Muscle layer of duodenum (tissue), 2 donors: ENCODE data around the gene CACHD1.
"Not testable (repeated sequence)": the region's sequence is repeated elsewhere in the genome, so short reads cannot be mapped to it uniquely, and the experiment has no call there.

ENCODE experiments used
- H3K27ac ChIP-seq: one replicate; pipeline ENCODE4 v1.7.0; 2013; ENCODE audit warnings: mild to moderate bottlenecking, low read length
- H3K27me3 ChIP-seq: one replicate; pipeline ENCODE4 v1.7.0; 2013; ENCODE audit warnings: low read depth, mild to moderate bottlenecking, control low read depth, low read length
- H3K36me3 ChIP-seq, 2 donors: one replicate each; pipeline ENCODE4 v1.7.0; 2013; ENCODE audit warnings: low read length in 2 of 2, control low read depth in 1 of 2, mild to moderate bottlenecking in 1 of 2; ENCODE audit not compliant: insufficient read depth in 2 of 2, control insufficient read depth in 1 of 2
- H3K4me1 ChIP-seq, 2 donors: one replicate each; pipeline ENCODE4 v1.7.0; 2013; ENCODE audit warnings: low read length in 2 of 2, mild to moderate bottlenecking in 2 of 2, control low read depth in 1 of 2, moderate library complexity in 1 of 2; ENCODE audit not compliant: insufficient read depth in 2 of 2, control insufficient read depth in 1 of 2
- H3K4me3 ChIP-seq, 2 donors: one replicate each; pipeline ENCODE4 v1.7.0; 2013; ENCODE audit warnings: low read length in 2 of 2, low read depth in 1 of 2, mild to moderate bottlenecking in 1 of 2
- H3K9me3 ChIP-seq, 2 donors: one replicate each; pipeline ENCODE4 v1.7.0; 2013; ENCODE audit warnings: low read length in 2 of 2, control low read depth in 1 of 2, mild to moderate bottlenecking in 1 of 2; ENCODE audit not compliant: control insufficient read depth in 1 of 2
- donor health status: healthy.

CACHD1 gene

DNA sequence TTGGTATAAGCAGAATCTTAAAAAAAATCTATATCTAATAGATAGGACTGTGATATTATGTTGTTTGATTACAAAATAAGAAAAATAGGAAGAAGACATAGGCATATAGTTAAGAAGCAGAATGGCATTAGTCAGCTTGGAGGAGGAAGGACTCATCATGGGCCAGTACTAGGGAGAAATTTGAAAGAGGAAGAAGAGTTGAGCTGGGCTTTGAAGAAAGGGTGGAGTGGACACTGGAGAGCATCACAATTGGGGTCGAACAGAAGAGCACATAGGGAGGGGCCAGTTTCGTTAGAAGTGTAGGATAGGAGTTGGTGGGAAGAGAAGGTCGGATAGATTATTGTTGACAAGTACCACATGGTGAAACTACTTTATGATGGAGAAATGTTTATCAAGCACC lies 129.3 kb downstream of the CACHD1 start:
- H3K4me1 ChIP-seq, result no peaks in the 10 kb centered on the region
- H3K9me3 ChIP-seq, result no peaks in the 10 kb centered on the region
- H3K27ac ChIP-seq, result no peak overlapping the region
- no peak overlapping the region for H3K4me3 ChIP-seq
- no peaks in the 10 kb centered on the region for H3K27me3 ChIP-seq
- H3K36me3 ChIP-seq, result no peaks in the 10 kb centered on the region

DNA sequence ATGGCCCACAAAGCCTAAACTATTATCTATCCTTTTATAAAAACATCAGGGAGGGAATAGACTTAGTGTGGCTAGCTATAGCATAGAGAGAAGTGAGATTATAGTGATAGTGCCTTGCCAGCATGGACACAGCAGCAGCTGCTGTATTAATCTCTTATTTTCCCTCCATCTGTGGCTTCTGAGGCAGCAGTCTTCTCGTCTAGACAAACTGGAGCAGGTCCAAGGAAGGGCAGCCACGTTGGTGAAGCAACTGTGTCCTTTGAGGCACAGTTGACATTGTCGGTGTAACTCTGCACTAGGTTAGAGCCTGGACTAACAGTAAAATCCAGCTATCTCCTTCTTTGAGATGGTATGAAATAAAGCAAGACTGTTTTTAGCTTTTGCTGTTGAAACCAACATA lies 131.3 kb downstream of the CACHD1 start:
- Histone ChIP-seq H3K9me3 (no peaks in the 10 kb centered on the region), H3K27ac (no peak overlapping the region), H3K4me3 (no peak overlapping the region), H3K36me3 (no peaks in the 10 kb centered on the region), H3K27me3 (no peaks in the 10 kb centered on the region), H3K4me1 (no peaks in the 10 kb centered on the region)

DNA sequence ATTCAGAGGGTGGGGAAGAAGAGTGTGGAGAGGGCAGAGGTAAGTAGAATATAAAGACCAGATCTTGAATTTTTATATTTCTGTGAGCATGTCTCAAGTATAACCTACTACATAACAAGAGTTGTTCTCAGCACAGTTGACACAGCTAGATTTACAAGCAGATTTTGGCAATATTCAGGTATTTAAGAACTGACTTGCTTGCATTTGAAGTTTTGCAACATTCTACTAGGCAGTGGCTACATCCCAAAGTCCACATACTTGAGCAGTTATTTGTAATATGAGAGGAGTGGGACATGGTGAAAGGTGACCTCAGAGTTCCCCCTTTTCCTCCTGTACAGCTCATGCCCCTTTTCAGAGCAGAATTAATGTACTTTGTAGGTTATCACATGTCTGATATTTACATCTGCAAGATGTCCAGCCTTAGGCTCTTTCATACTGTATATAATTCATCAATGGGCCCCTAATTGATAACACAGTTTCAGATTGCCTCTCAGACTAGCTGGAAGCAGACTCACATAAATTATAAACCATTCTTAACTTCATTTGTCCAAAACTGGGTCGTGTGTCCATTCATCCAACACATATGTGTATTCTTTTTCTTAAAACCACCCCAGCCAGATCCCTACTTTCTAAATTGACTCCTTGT lies 138.2 kb downstream of the CACHD1 start:
- Histone ChIP-seq H3K4me3 (no peak overlapping the region), H3K27me3 (no peaks in the 10 kb centered on the region), H3K9me3 (peaks cover 0 to 7% of the 10 kb centered on the region in 2 donors), H3K4me1 (no peaks in the 10 kb centered on the region), H3K27ac (no peak overlapping the region), H3K36me3 (no peaks in the 10 kb centered on the region)

DNA sequence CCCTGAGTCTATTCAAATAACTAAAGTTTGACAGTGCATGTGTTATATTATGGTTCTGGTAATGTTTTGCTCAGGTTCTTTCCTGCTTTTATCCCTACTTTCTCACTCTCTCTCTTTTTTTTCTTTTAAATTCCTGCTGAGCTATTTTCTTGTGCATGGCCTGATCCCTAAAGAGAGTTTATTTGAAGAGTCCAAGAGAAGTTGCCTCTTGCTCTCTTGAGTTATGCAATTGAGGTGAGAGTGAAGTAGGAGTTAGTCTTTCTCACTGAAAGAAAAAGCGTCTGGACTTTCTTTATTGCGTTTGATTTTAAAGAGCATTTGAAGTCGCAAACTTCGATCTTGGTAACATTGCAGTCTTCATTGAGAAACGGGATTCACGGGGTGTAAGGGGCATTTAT lies 138.7 kb downstream of the CACHD1 start:
- no peak overlapping the region for H3K4me3 ChIP-seq
- H3K36me3 ChIP-seq, result no peaks in the 10 kb centered on the region
- no peak overlapping the region for H3K27ac ChIP-seq
- no peaks in the 10 kb centered on the region for H3K27me3 ChIP-seq
- H3K4me1 ChIP-seq, result no peaks in the 10 kb centered on the region
- peaks cover 0 to 7% of the 10 kb centered on the region in 2 donors for H3K9me3 ChIP-seq

DNA sequence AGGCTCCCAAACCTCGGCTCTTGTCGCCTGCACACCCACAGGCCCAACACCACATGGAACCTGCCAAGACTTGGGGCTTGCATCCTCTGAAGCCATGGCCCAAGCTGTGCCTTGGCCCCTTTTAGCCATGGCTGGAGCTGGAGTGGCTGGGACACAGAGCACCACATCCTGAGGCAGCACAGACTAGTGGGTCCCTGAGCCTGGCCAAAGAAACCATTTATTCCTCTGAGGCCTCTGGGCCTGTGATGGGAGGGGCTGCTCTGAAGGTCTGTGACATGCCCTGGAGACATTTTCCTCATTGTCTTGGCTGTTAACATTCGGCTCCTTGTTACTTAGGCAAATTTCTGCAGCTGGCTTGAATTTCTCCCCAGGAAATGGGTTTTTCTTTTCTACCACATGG lies 141.0 kb downstream of the CACHD1 start:
- not testable (repeated sequence) for H3K27me3 ChIP-seq, H3K9me3 ChIP-seq, H3K36me3 ChIP-seq, H3K27ac ChIP-seq, H3K4me1 ChIP-seq, H3K4me3 ChIP-seq

DNA sequence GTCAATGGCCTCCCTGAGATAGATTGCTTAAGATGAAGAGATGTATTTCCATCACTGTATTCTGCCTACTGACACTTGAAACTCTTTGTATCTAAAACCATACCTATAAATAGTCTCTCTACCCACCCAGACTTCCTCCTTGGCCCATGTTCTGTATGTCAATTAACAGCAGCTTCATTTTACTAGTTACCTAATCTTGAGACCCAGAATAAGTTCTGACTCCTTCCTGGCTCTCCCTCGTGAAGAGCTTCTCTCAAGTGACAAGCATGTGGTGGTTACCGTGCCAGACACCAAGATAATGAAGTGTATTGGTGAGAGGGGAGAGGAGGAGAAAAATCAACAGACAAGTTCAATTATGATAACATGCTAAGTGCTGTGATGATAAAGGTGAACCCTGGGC lies 146.1 kb downstream of the CACHD1 start:
- Histone ChIP-seq H3K36me3 (no peaks in the 10 kb centered on the region), H3K9me3 (peaks cover 0 to under 1% of the 10 kb centered on the region in 2 donors), H3K27ac (no peak overlapping the region), H3K27me3 (no peaks in the 10 kb centered on the region), H3K4me1 (no peaks in the 10 kb centered on the region), H3K4me3 (no peak overlapping the region)

DNA sequence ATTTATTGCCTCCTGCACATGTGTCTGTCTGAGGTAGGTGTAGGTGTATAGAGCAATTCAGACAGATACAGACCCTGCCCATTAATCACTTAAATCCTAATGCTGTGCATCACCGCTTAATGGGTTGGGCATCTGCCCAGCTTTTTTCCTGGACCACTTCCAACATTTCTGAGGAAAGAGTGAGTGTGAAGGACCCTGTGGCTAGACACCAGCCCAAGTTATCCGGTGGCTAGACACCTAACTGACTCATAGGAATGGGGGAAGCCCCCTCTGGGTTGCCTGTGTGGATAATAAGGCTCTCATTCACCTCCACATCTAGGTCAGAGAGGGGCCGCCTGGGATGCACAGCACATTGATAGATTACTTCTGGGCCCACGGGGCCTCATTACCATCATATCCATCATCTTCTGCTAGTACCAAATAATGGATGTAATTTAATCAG lies 153.8 kb downstream of the CACHD1 start:
- Histone ChIP-seq H3K36me3 (no peaks in the 10 kb centered on the region), H3K9me3 (no peaks in the 10 kb centered on the region), H3K27me3 (no peaks in the 10 kb centered on the region), H3K27ac (no peak overlapping the region), H3K4me3 (no peak overlapping the region), H3K4me1 (peaks cover 0 to 14% of the 10 kb centered on the region in 2 donors)

DNA sequence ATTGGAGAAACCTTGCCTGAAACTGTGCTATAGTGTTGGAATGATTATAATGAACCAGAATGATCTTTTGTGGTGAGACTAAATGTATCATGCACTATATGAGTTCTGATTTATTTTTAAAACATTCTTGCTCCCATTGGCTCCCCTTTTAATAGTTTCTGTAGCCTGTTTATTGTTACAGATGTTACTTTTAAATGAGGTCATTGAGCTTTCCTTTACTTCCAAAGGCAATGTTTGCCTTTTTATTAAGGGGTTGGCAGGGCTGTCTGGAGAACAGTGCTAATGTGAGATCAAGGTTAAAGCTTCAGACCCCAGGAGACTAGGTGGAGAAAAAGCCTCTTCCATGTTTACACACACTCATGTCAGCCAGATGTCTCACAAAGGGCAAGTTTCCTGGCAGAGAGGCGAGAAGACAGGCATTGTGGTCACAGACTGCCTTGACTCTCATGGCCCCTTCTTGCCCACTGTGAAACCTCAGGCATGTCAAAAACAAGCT lies 154.3 kb downstream of the CACHD1 start:
- Histone ChIP-seq H3K36me3 (no peaks in the 10 kb centered on the region), H3K9me3 (no peaks in the 10 kb centered on the region), H3K4me3 (no peak overlapping the region), H3K27me3 (no peaks in the 10 kb centered on the region), H3K4me1 (peaks cover 0 to 14% of the 10 kb centered on the region in 2 donors), H3K27ac (no peak overlapping the region)

DNA sequence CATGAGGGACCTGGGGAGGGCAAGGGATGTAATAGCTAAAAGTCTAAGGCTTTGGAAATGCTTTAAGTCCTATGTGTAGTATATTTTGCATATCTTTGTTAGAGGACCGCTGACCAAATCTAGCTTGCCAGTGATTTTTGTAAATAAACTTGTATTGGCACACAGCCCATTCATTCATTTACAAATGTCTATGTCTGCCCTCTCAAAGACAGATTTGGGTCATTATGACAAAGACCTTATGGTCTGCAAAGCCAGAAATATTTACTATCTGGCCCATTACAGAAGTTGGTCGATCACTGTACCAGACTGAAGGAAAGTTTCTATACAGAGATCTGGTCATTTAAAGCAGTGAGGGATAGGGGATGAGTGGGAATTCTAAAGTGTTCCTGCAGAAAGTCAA lies 154.9 kb downstream of the CACHD1 start:
- H3K27ac ChIP-seq, result no peak overlapping the region
- no peaks in the 10 kb centered on the region for H3K36me3 ChIP-seq
- H3K27me3 ChIP-seq, result no peaks in the 10 kb centered on the region

DNA sequence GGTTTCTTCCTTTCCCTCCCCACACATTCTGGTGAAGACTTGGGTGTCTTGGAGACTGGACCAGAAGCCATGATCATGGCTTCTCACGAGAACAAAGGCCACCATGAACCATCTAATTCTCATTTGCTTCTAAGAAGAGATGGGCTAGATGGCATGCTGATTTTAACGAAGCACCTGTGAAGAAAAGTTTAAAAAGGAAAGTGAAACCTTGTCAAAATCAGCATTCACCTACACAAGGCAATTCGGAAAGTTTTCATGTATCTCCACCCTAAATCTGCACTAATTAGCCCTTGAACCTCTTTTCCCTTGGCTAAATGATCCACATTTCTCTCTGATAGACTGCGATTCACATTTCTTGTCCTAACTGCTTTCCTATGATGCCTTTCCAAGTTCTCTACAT lies 160.7 kb downstream of the CACHD1 start:
- H3K36me3 ChIP-seq, result no peaks in the 10 kb centered on the region
- H3K27ac ChIP-seq, result no peak overlapping the region
- H3K4me1 ChIP-seq, result no peaks in the 10 kb centered on the region
- H3K27me3 ChIP-seq, result no peaks in the 10 kb centered on the region
- H3K4me3 ChIP-seq, result no peak overlapping the region
- H3K9me3 ChIP-seq, result no peaks in the 10 kb centered on the region

More for the DNA sequence above, 154.9 kb downstream of the CACHD1 start:
- Histone ChIP-seq H3K9me3 (no peaks in the 10 kb centered on the region), H3K4me1 (peaks cover 0 to 14% of the 10 kb centered on the region in 2 donors), H3K4me3 (no peak overlapping the region)

DNA sequence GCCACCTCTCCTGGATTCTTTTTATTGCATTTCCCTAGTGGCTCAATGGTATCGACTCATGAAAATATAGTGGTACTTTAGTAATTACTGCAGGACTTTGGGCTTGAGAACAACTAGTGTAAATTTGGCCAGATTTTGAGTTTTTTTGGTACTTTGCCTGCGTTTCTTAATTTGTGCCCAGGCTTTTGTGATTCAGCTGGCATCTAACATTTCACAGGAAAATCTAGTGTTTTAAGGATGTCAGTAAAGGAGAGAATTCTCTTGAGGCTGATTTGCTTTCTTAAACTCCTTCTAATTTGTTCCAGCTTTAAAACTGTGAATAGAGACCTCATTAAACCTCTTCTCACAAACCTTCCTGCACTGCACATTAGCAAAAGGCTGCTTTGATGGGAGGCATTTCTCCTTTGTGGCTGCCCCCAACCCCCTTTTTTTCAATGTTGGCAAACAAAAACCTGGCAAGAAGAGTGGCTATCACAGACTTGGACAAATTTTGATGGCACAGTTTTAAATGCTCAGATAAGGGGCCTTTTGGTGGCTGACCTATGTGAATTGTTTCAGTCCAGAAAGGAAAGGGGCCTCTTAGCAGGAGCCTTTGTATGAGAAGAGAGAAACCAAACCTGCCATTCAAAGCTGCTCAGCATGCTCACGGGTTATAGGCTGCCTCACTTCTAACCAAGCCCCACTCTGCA lies 161.6 kb downstream of the CACHD1 start:
- Histone ChIP-seq H3K4me3 (no peak overlapping the region), H3K27ac (no peak overlapping the region), H3K27me3 (no peaks in the 10 kb centered on the region), H3K36me3 (no peaks in the 10 kb centered on the region), H3K4me1 (no peaks in the 10 kb centered on the region), H3K9me3 (no peaks in the 10 kb centered on the region)
